Cardiac septum (tissue), 1 donor: Measurements from ENCODE around the gene CRISPLD2. TPM values are rescaled to one million over a fixed set of nuclear protein-coding genes. Genes with fewer than 3 reads are reported as not detected.
A peak's percentile ranks its signal among the peaks of the same experiment; 100 is the strongest.

Experiments
- DNase-seq: peaks from one replicate; pipeline ENCODE4 v3.0.0-alpha.2; 2020; ENCODE audit warnings: low spot score
- intact Hi-C: fragments of 100-400 bp; cut with DNase I; formaldehyde crosslinking; loops from one replicate; pipeline ENCODE4 v1.14.0; 2022
- long read RNA-seq: library from polyadenylated mRNA; unstranded; transcript quantifications from one replicate; pipeline ENCODE4 v2.0.0, GENCODE V29; 2021
- total RNA-seq: library from RNA; stranded (reverse); fragmentation: NEBNext Ultra II Directional; extraction: Animal tissue kit (Norgen Biotek cat#: 25700); gene quantifications from one replicate; pipeline ENCODE4 v1.2.1, GENCODE V29; 2021
- donor health status: DM: no; HTN: no; CAD: no.

CRISPLD2 gene, protein sequence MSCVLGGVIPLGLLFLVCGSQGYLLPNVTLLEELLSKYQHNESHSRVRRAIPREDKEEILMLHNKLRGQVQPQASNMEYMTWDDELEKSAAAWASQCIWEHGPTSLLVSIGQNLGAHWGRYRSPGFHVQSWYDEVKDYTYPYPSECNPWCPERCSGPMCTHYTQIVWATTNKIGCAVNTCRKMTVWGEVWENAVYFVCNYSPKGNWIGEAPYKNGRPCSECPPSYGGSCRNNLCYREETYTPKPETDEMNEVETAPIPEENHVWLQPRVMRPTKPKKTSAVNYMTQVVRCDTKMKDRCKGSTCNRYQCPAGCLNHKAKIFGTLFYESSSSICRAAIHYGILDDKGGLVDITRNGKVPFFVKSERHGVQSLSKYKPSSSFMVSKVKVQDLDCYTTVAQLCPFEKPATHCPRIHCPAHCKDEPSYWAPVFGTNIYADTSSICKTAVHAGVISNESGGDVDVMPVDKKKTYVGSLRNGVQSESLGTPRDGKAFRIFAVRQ
- total RNA-seq = 16.3 TPM
- long read RNA-seq, partial matches to known transcripts = 2 of 6 reads
- long read RNA-seq, other reads (novel, unspliced or antisense) = 4 of 6 reads

DNA sequence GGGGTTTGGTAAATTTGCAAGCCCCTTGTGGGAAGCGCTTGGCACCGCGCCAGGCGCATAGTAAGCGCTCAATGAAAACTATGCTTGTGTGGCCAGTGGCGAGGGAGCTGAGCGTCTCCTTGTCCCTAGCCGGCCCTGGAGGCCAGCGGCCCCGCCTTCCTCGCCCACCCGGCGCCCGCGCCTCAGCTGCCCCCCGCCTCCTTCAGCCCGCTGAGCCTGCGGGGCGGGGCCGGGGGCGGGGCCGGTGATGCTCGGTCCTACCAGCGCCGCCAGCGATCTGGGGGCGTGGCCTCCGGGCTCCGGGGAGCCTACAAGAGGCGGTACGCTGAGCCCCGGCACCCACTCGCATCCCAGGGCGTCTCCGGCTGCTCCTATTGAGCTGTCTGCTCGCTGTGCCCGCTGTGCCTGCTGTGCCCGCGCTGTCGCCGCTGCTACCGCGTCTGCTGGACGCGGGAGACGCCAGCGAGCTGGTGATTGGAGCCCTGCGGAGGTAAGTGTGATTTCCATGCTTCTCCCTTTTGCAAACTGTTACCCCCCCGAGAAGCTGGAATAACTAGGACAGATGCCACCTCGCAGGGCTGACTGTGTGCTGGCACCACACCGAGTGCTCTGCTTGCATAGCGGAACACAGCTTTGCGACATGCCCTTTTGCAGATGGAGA lies at the start of gene CRISPLD2:
Gene CRISPLD2 (plus strand): TSS at position 342 of the 661 bp plus-strand sequence. CDS start 18,511 bp downstream, outside the sequence.
- intact Hi-C loops = no loop called here
- DNase-seq = peak; percentile 96

DNA sequence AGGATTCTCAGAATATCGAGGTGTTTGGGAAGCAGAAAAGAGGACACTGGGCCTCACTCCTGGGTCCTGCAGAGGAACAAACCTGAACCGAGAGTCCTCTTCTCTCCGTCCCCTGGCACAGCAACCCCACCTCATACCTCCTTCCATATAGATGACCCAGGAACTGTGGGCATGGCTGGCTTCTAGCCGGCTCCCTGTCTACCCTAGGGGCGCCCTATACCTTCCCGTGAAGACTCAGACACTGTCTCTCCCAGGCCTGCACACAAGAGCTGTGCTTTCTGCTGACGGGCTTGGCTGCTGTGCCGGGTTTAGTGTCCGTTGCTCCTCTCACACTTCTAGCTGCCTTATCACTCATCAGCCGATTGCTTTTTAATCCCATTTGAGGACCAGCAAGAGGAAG lies 46.5 kb upstream of the CRISPLD2 start:
- intact Hi-C loops = no loop called here
- DNase-seq = no peak

DNA sequence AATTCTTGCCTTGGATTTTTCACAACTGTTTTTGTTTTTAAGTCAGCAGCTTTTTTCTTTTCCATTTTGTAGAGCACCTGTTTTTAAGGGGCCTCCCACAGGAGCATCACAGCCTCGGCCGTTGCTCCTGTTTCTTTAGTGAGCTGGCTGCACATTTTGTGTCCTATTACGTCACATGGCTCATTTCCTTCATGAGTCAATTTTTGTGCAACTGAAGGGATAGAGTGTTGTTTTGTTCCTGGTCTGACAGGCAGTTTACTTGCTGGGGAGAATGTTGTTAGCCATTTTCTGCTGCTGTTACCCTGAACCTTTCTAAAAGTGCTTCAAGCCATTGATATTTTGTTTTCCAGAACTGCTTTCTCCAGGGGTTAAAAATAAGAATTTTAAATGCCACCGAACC lies 45.0 kb upstream of the CRISPLD2 start:
- no peak for DNase-seq
- intact Hi-C loops = no loop called here

DNA sequence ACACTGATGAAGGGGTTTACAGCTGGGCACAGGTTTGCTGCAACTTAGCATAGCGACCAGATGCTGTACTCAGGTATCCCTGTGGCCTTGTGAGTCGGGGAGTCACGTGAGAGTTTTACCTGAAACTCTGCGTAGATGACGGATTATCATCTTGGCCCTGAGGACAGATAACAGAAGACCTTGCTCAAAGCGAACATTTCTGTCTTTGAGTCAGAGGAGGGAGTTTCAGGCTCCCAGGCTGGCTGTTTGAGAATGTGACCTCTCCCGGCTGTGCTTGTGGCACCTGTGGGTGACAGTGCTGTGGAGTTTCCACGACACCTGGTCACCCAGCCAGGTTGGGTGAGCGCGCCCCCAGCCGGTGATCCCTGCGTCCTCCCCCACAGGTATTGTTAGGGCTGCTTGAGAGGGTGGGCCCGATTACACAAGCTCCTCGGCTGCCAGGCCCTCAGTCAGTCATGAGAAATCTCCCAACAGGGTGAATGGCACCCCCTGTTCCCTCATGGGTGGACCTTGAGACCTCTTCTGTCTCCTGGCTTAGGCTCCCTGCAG lies 44.4 kb upstream of the CRISPLD2 start:
- intact Hi-C loops = no loop called here
- DNase-seq = no peak

DNA sequence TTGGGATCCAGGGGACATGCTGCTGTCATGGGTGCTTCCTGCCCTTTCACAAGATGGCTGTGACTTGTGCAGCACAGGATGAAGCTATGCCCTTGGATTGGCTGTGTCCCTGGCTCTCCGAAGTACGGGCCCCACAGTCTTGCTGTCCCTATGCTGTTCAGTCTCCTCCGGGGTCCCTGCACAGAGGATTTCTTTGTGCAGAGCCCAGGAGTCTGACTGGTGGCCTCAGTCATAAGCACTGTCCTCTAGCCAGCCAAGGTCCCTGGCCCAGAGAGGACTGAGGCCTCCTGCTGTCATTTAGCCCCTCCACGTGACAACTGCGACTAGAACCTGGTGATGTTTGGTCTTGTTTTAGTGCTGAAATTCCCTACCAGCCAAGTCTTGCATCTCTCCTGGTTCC lies 42.4 kb upstream of the CRISPLD2 start:
- intact Hi-C loops = no loop called here
- no peak for DNase-seq

DNA sequence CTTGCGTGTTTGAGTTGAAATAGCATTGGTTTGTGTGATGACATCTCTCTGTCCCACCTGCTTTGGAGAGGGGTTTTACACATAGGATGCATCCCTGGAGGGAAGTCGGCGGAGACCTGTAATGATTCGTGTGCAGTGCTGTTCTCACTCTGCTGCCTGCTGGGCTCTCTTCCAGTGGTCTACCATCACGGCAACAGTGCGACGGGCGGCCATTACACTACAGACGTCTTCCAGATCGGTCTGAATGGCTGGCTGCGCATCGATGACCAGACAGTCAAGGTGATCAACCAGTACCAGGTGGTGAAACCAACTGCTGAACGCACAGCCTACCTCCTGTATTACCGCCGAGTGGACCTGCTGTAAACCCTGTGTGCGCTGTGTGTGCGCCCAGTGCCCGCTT lies 41.1 kb upstream of the CRISPLD2 start:
- intact Hi-C loops = no loop called here
- no peak for DNase-seq

DNA sequence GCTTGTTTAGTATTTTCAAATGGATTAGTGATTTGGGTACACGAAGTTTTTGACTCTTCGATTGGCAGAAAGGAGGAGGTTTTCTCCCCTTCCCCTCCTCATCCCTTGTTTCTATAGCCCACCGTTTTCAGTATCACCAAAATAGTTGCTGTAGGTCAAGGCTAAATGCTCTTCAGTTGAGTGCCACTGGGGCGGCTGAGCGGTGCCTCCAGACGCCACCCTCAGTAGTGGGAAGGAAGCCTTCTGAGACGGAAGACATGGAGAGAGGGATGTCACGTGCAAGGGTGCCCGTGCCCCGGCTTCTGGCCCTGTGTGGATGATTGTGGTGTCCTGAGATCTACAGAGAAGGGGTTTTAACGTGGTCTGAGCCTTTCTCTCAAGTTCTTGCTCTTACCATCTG lies 39.7 kb upstream of the CRISPLD2 start:
- intact Hi-C loops = no loop called here
- DNase-seq = no peak

DNA sequence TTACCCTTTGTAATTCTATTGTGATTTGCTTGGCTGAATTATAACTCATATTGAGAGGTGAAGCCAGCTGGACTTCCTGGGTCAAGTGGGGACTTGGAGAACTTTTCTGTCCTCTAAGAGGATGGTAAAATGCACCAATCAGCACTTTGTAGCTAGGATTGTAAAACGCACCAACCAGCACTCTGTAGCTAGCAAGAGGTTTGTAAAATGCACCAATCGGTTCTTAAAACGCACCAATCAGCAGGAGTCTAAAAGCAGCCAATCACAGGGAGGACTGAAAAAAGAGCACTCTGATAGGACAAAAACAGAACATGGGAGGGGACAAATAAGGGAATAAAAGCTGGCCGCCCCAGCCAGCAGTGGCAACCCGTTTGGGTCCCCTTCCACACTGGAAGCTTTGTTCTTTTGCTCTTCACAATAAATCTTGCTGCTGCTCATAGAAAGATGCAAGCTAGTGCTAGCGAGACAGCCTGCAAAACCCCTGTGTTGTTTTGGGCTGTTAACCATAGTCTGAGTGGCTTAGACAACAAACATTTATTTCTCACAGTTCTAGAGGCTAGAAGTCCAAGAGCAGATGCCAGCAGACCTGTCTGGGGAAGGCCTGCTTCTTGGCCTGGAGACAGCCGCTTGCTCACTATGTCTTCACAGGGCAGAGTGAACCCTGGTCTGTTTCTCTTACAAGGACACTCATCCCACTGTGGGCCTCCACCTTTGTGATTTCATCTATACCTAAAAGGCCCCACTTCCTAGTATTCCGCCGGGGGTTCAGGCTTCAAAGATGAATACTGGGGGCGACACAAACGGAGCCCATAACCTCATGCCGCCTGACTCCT lies 39.0 kb upstream of the CRISPLD2 start:
- no peak for DNase-seq
- intact Hi-C loops = no loop called here

DNA sequence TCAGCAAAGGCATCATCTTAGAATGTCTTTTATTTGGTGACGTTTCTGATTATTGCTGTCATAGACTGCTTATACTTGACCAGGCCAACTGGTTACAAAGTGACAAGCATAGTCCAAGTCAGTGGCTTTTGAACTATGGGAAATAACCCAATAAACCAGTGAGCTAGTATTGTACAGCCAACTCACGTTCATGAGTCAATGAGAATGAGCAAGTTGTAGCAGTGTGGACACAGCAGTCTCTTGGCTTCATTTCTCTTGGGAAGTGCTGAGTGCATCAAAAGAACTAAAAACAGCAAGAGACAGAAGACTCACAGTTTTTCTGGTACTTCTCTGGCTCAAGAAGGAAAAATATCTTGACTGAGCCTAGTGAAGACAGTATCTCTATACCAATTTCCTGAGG lies 36.9 kb upstream of the CRISPLD2 start:
- DNase-seq = no peak
- intact Hi-C loops = no loop called here

DNA sequence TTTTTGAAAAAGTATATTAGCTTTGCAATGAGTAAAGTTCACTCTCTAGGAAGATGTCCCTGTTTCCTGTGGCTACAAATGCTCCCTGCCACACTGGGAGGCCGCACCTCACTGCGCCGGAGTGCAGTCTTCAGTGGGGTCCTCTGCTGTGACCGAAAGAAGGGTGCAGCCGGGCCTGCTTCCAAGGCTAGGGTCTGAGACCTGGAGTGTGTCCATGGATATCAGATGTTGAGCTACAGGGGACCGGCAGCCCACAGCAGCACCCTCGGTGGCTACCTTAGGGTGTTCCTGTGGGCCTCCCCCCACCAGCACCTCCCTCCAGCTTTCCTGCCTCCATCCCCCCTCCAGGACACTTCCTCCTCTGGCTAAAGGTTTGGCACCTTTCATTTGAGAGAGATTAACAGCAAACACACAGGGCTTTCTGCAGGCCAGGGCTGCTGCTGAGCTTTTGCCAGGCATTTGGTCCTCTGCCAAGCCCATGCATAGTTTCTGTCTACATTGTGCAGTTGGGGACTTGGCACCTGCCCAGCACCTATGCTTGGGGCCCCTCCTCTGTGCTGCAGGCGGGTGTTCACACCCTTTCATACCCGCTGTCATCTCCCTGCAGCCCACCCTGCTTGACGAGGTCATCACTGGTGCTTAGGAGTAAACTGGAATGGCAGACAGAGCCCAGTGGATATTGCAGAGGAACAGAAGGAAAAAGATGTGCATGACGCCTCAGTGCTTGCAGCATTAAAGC lies 33.8 kb upstream of the CRISPLD2 start:
- intact Hi-C loops = no loop called here
- DNase-seq = no peak

DNA sequence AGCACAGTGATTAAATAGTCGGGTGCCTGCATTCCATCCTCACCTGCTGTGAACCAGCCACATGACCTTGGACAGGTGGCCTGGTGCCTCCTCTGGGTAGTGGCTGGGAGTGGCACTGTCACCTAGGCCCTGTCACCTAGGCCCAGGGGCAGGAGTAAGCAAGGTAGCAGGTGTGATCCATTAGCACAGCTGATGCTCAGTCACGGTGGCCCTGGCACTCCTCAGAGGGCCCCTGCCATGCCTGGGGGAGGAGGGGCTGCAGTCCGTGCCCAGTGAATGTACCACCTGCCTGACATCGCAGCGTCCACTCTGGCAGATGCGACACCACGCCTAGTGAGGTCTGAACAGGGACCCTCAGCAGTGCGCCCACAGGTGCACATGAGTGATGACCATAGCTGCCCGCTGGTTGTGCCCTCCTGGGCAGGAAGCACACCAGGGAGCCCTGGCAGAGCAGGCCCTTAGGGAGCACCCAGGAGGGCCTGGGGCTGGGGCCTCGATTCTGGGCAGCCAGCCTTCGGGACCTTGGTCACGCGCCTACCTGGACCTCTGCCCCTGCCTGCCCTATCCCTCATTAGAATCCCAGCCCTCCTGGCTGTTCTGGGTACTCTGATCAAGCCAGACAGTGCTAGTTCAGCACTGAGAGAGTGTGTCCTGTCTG lies 33.1 kb upstream of the CRISPLD2 start:
- intact Hi-C loops = no loop called here
- no peak for DNase-seq

DNA sequence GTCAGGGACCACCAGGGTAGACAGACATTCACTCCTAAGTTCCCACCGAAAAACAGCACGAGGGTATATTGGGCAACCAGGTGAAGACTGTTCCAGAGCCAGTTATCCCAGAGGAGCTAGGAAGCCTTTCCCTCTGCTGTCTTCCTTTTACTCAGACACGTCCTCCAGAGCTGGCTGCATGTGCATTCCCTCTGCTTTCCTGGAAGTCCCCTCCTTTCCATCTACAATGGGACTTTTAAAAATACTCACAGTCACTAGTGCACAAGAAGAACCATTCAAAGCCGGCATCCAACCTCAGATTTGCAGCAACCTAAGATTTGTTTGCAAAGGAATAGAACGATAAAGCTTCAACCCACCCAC lies 32.5 kb upstream of the CRISPLD2 start:
- intact Hi-C loops = no loop called here
- DNase-seq = no peak

DNA sequence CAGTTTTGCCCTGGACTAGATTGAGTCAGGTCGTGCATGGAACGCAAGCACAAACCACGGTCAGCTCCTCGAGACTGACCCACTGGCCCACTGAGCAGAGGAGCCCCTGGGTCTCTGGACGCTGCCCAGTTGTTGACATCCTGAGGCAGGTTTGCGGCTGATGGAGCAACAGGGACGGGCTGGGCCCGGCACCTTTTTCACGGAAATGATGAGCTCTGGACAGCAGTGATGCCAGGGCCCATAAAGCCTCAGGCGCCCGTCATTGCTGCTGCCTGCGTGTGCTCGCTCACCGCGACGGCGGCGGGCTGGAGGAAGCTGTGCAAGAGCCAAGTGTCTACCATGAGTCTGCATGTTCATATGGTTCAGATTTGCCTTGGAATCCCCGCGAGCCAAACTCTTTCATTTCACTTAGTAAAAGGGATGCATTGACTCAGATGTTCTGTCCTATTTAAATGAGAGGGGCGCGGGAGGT lies 30.8 kb upstream of the CRISPLD2 start:
- intact Hi-C loops = no loop called here
- no peak for DNase-seq

DNA sequence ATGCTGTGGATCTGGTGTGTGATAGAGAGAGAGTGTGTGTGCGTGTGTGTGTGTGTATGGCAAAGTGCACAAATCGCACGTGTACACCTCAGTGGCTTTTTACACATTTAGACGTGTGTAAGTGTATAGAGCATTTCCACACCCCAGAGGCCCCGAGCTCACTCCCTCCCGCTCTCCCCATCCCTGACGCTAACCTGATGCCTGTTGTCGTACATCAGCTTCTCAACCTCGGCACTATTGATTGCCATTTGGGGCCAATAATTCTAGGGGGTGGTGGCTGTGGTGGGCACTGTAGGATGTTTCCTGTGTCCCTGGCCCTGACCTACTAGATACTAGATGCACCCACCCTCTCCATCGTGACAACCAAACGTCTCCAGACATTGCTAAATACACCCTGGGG lies 30.4 kb upstream of the CRISPLD2 start:
- intact Hi-C loops = no loop called here
- no peak for DNase-seq

DNA sequence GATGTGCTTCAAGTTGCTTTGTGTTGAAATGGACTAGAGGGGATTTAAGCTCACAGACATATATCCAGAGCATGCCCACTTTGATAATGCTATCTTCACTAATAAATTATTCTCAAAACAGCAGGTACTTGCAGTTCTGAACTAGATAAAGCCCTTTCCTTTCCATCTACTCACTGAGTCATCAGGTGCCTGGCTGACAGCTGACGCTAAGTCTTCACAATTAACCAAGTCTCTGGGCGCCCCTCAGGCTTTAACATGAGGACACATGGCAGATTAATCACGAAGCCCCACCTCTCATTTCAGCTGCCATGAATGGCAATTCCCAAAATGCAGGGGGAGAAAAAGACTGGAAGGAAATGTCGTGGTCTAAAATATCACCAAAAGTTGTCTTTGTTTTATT lies 29.5 kb upstream of the CRISPLD2 start:
- intact Hi-C loops = no loop called here

DNA sequence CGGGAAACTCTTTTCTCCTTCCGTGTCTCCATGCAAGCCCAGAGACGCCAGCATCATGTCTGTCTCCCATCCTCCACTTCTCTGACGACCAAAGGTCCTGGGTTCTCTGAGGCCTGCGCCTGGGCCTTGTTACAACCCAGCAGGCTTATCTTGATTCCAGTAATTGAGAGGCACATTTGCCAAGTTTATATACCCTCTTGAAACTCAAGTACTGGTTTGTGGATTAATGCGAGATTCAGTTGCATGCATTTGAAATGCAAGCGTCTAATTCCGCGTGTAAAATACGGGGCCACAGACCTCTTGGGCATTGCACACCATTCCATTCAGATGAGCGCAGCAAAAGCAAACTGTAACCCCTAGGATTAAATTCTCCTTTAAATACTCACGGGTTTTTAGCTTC lies 28.7 kb upstream of the CRISPLD2 start:
- no peak for DNase-seq
- intact Hi-C loops = no loop called here

More for the DNA sequence above, 29.5 kb upstream of the CRISPLD2 start:
- no peak for DNase-seq

DNA sequence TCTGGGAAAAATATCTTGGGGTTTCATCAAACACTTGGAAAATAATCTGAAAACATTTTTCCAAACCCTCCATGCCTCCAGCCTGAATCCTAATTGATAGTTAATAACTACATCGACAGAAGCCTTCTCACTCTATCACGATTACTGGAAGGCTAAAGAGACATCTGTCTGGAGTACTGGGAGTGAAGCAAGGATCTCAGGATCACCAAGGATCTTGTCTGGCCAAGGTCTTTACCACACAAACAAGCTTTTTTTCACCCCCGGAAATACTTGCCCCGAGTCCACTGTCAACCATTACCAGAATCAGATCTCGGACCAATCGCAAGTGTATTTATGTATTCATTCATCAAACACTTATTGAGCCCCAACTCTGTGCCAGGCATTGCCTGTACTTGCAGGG lies 28.3 kb upstream of the CRISPLD2 start:
- intact Hi-C loops = no loop called here
- no peak for DNase-seq

DNA sequence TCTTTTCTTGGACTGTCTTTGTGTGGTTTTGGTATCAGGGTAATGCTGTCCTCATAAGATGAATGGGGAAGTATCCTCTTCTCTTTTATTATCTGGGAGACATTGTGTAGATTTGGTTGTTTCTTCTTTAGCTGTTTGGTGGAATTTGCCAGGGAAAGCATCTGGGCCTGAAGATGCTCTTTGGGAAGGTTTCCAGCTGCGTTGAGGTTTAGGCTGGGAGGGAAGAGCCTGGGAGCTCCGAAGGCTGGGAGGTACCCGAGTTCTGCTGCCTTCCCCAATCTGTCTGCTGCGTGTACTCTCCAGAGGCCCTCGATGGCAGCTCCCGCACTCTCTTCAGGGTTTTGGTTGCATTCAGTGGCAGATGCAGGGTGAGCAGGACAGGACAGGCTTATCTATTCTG lies 25.6 kb upstream of the CRISPLD2 start:
- intact Hi-C loops = loop anchor here (2.0 kb wide), 1 partner anchor 43 kb away; no protein-coding TSS in a partner anchor
- DNase-seq = no peak
